ENCODE results near the gene ATF7.

The ATF7 gene

GRCh38 chr12:53543539-53543938, 82.6 kb downstream of the ATF7 start:
- DNase-seq (ENCODE audit: insufficient read length, low spot score) (peak; percentile 56), FAIRE-seq (peak; percentile 85)
- TF ChIP-seq TAF1 (IDR thresholded peaks at IDR 0.05; ENCODE audit: low read depth, low read length) (no peak), POU2F2 (IDR thresholded peaks at IDR 0.05; ENCODE audit: low read depth, low read length) (peak; percentile 40; the same call in 1 of the 2 replicates), POLR2AphosphoS5 (IDR thresholded peaks at IDR 0.05; ENCODE audit: low read depth, low read length) (no peak)

- no peak for DNase-seq (ENCODE audit: insufficient read length, low spot score)
- FAIRE-seq, result no peak
- TF ChIP-seq TAF1 (IDR thresholded peaks at IDR 0.05; ENCODE audit: low read depth, low read length) (no peak), SPI1 (IDR thresholded peaks at IDR 0.05; ENCODE audit: low read depth, low read length) (no peak), POU2F2 (IDR thresholded peaks at IDR 0.05; ENCODE audit: low read depth, low read length) (no peak), POLR2A (IDR thresholded peaks at IDR 0.05; ENCODE audit: low read depth, low read length) (no peak), PAX5 (IDR thresholded peaks at IDR 0.05; ENCODE audit: insufficient read depth, low read length, severe bottlenecking) (no peak), POLR2AphosphoS5 (IDR thresholded peaks at IDR 0.05; ENCODE audit: low read depth, low read length) (no peak)
Observed at GRCh38 chr12:53539526-53539925, 86.7 kb downstream of the ATF7 start.

- no peak for DNase-seq (ENCODE audit: insufficient read length, low spot score)
- no peak for FAIRE-seq
- TF ChIP-seq TAF1 (IDR thresholded peaks at IDR 0.05; ENCODE audit: low read depth, low read length) (no peak), POLR2AphosphoS5 (IDR thresholded peaks at IDR 0.05; ENCODE audit: low read depth, low read length) (no peak), POU2F2 (IDR thresholded peaks at IDR 0.05; ENCODE audit: low read depth, low read length) (no peak)
Observed at GRCh38 chr12:53538209-53538689, 87.9 kb downstream of the ATF7 start.

- DNase-seq (ENCODE audit: insufficient read length, low spot score) (no peak), FAIRE-seq (no peak)
- no peak for TF ChIP-seq PAX5 (IDR thresholded peaks at IDR 0.05; ENCODE audit: insufficient read depth, low read length, severe bottlenecking)
- no peak for TF ChIP-seq SPI1 (IDR thresholded peaks at IDR 0.05; ENCODE audit: low read depth, low read length)
- TF ChIP-seq TAF1 (IDR thresholded peaks at IDR 0.05; ENCODE audit: low read depth, low read length), result no peak
- no peak for TF ChIP-seq POU2F2 (IDR thresholded peaks at IDR 0.05; ENCODE audit: low read depth, low read length)
- TF ChIP-seq POLR2A (IDR thresholded peaks at IDR 0.05; ENCODE audit: low read depth, low read length), result no peak
- no peak for TF ChIP-seq POLR2AphosphoS5 (IDR thresholded peaks at IDR 0.05; ENCODE audit: low read depth, low read length)
Observed at GRCh38 chr12:53536962-53537361, 89.2 kb downstream of the ATF7 start.

- TF ChIP-seq PAX5 (IDR thresholded peaks at IDR 0.05; ENCODE audit: insufficient read depth, low read length, severe bottlenecking), result no peak
- no peak for DNase-seq (ENCODE audit: insufficient read length, low spot score)
- FAIRE-seq, result no peak
Observed at GRCh38 chr12:53533471-53533870, 92.7 kb downstream of the ATF7 start.

- FAIRE-seq, result no peak
- no peak for DNase-seq (ENCODE audit: insufficient read length, low spot score)
- TF ChIP-seq POLR2AphosphoS5 (IDR thresholded peaks at IDR 0.05; ENCODE audit: low read depth, low read length) (no peak), POU2F2 (IDR thresholded peaks at IDR 0.05; ENCODE audit: low read depth, low read length) (no peak), SPI1 (IDR thresholded peaks at IDR 0.05; ENCODE audit: low read depth, low read length) (no peak), PAX5 (IDR thresholded peaks at IDR 0.05; ENCODE audit: insufficient read depth, low read length, severe bottlenecking) (no peak), TAF1 (IDR thresholded peaks at IDR 0.05; ENCODE audit: low read depth, low read length) (no peak), POLR2A (IDR thresholded peaks at IDR 0.05; ENCODE audit: low read depth, low read length) (no peak)
Observed at GRCh38 chr12:53532524-53533445, 93.4 kb downstream of the ATF7 start.

- TF ChIP-seq TAF1 (IDR thresholded peaks at IDR 0.05; ENCODE audit: low read depth, low read length) (no peak), POLR2AphosphoS5 (IDR thresholded peaks at IDR 0.05; ENCODE audit: low read depth, low read length) (no peak), POLR2A (IDR thresholded peaks at IDR 0.05; ENCODE audit: low read depth, low read length) (no peak), POU2F2 (IDR thresholded peaks at IDR 0.05; ENCODE audit: low read depth, low read length) (no peak), PAX5 (IDR thresholded peaks at IDR 0.05; ENCODE audit: insufficient read depth, low read length, severe bottlenecking) (no peak), SPI1 (IDR thresholded peaks at IDR 0.05; ENCODE audit: low read depth, low read length) (no peak)
- DNase-seq (ENCODE audit: insufficient read length, low spot score) (no peak), FAIRE-seq (no peak)
Observed at GRCh38 chr12:53532021-53532420, 94.2 kb downstream of the ATF7 start.

- no peak for FAIRE-seq
- TF ChIP-seq POLR2A (IDR thresholded peaks at IDR 0.05; ENCODE audit: low read depth, low read length) (no peak), POU2F2 (IDR thresholded peaks at IDR 0.05; ENCODE audit: low read depth, low read length) (no peak), PAX5 (IDR thresholded peaks at IDR 0.05; ENCODE audit: insufficient read depth, low read length, severe bottlenecking) (no peak), TAF1 (IDR thresholded peaks at IDR 0.05; ENCODE audit: low read depth, low read length) (no peak), SPI1 (IDR thresholded peaks at IDR 0.05; ENCODE audit: low read depth, low read length) (no peak), POLR2AphosphoS5 (IDR thresholded peaks at IDR 0.05; ENCODE audit: low read depth, low read length) (no peak)
- DNase-seq (ENCODE audit: insufficient read length, low spot score), result no peak
Observed at GRCh38 chr12:53530920-53531319, 95.3 kb downstream of the ATF7 start.

- TF ChIP-seq POLR2A (IDR thresholded peaks at IDR 0.05; ENCODE audit: low read depth, low read length), result no peak
- TF ChIP-seq POLR2AphosphoS5 (IDR thresholded peaks at IDR 0.05; ENCODE audit: low read depth, low read length), result no peak
- DNase-seq (ENCODE audit: insufficient read length, low spot score) (no peak), FAIRE-seq (no peak)
Observed at GRCh38 chr12:53530061-53530460, 96.1 kb downstream of the ATF7 start.

GRCh38 chr12:53524476-53524875, 101.7 kb downstream of the ATF7 start:
- FAIRE-seq, result no peak
- TF ChIP-seq POLR2A (IDR thresholded peaks at IDR 0.05; ENCODE audit: low read depth, low read length) (no peak), POU2F2 (IDR thresholded peaks at IDR 0.05; ENCODE audit: low read depth, low read length) (no peak), PAX5 (IDR thresholded peaks at IDR 0.05; ENCODE audit: insufficient read depth, low read length, severe bottlenecking) (no peak)

More at GRCh38 chr12:53524476-53524875, 101.7 kb downstream of the ATF7 start:
- no peak for DNase-seq (ENCODE audit: insufficient read length, low spot score)
